HEK293T (cell line): ENCODE results near the gene ARHGEF25.

Experiments
- CTCF ChIA-PET: fragments of 350-600 bp; formaldehyde crosslinking; extraction: SDS; loops from one replicate; lab custom pipeline; 2021; ENCODE audit warnings: antibody characterized with exemption, inconsistent platforms; lab: Yijun Ruan, JAX
- POLR2A ChIA-PET: fragments of 350-600 bp; formaldehyde crosslinking; extraction: SDS; loops from one replicate; lab custom pipeline; 2020; ENCODE audit warnings: antibody characterized with exemption, inconsistent platforms; lab: Yijun Ruan, JAX
- DNase-seq: peaks from one replicate; pipeline ENCODE4 v3.0.0; 2012; ENCODE audit warnings: mixed read lengths; ENCODE audit errors: extremely low spot score
- ARNT ChIP-seq: fragments of 450-650 bp; IDR thresholded peaks from 2 replicates; pipeline ENCODE4 v1.6.1; 2017; ENCODE audit warnings: mild to moderate bottlenecking
- BHLHE40 ChIP-seq: fragments of 450-650 bp; IDR thresholded peaks from 2 replicates; pipeline ENCODE4 v1.6.1; 2016; ENCODE audit warnings: mild to moderate bottlenecking, moderate library complexity, borderline replicate concordance
- CTBP1 ChIP-seq: fragments of 450-650 bp; IDR thresholded peaks from 2 replicates; pipeline ENCODE4 v1.6.1; 2016; ENCODE audit warnings: borderline replicate concordance
- ELF4 ChIP-seq: fragments of 450-650 bp; IDR thresholded peaks from 2 replicates; pipeline ENCODE4 v1.6.1; 2017; ENCODE audit warnings: antibody characterized with exemption
- FOXA1 ChIP-seq: fragments of 450-650 bp; IDR thresholded peaks from 2 replicates; pipeline ENCODE4 v1.6.1; 2016; ENCODE audit warnings: mild to moderate bottlenecking
- FOXK2 ChIP-seq: fragments of 450-650 bp; IDR thresholded peaks from 2 replicates; pipeline ENCODE4 v1.6.1; 2016; ENCODE audit warnings: mild to moderate bottlenecking
- FOXM1 ChIP-seq: fragments of 450-650 bp; IDR thresholded peaks from 2 replicates; pipeline ENCODE4 v1.6.1; 2017; ENCODE audit warnings: mild to moderate bottlenecking, borderline replicate concordance
- HDGF ChIP-seq: fragments of 450-650 bp; IDR thresholded peaks from 2 replicates; pipeline ENCODE4 v1.6.1; 2017; ENCODE audit warnings: antibody characterized with exemption, borderline replicate concordance
- L3MBTL2 ChIP-seq: fragments of 450-650 bp; conservative IDR thresholded peaks from 2 replicates; pipeline ENCODE4 v1.6.1; 2016; ENCODE audit warnings: mild to moderate bottlenecking
- LEF1 ChIP-seq: fragments of 450-650 bp; IDR thresholded peaks from 2 replicates; pipeline ENCODE4 v1.6.1; 2017; ENCODE audit warnings: mild to moderate bottlenecking, borderline replicate concordance
- NFRKB ChIP-seq: fragments of 450-650 bp; IDR thresholded peaks from 2 replicates; pipeline ENCODE4 v1.6.1; 2016; ENCODE audit warnings: mild to moderate bottlenecking, moderate library complexity
- PKNOX1 ChIP-seq: fragments of 450-650 bp; IDR thresholded peaks from 2 replicates; pipeline ENCODE4 v1.6.1; 2016
- SP1 ChIP-seq: fragments of 450-650 bp; IDR thresholded peaks from 2 replicates; pipeline ENCODE4 v1.6.1; 2017
- SUZ12 ChIP-seq: fragments of 450-650 bp; IDR thresholded peaks from 2 replicates; pipeline ENCODE4 v1.6.1; 2016; ENCODE audit warnings: mild to moderate bottlenecking
- TARDBP ChIP-seq: fragments of 450-650 bp; IDR thresholded peaks from 2 replicates; pipeline ENCODE4 v1.6.1; 2016
- ZNF384 ChIP-seq: fragments of 450-650 bp; IDR thresholded peaks from 2 replicates; pipeline ENCODE4 v1.6.1; 2016

ARHGEF25 gene

DNA sequence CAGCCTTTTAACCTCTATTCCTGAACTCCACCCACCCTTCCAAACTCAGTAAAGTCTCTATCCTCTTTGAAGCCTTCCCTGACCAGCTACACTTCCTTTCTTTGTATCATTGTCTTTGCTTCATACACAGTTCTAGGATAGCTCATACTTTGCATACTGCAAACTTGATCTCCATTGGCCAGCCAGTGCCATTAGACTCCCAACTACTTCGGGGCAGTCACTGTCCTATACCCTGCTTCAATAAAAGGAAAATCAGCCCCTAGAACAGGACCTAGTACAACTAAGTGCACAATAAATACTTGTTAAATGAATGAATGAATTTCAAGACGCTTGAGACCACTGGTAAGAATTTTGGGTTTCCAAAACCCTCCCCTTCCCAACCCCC is 20.8 kb upstream of the ARHGEF25 start:
- no peak for TF ChIP-seq TARDBP
- no peak for TF ChIP-seq NFRKB
- TF ChIP-seq BHLHE40 = no peak
- no peak for TF ChIP-seq ELF4
- no peak for TF ChIP-seq L3MBTL2
- no peak for TF ChIP-seq FOXA1
- TF ChIP-seq HDGF = no peak
- TF ChIP-seq SP1 = no peak
- no peak for TF ChIP-seq PKNOX1
- no peak for TF ChIP-seq FOXM1
- no peak for TF ChIP-seq ARNT
- no peak for TF ChIP-seq CTBP1
- no peak for TF ChIP-seq ZNF384
- TF ChIP-seq LEF1 = no peak
- no peak for TF ChIP-seq FOXK2
- POLR2A ChIA-PET = interaction anchor here (0.8 to 4.8 kb wide), 8 partner anchors 9 to 82 kb away, joined by 3 to 41 read pairs (median 4); partner anchors contain the start of genes ARHGEF25 and DDIT3
- CTCF ChIA-PET = interaction anchor here (1.1 kb wide), 1 partner anchor 136 kb away, joined by 3 read pairs; no protein-coding TSS in a partner anchor
- DNase-seq = no peak

GRCh38 chr12:57590864-57591781 is 20.1 kb upstream of the ARHGEF25 start, which contains the start of gene PIP4K2C:
Gene PIP4K2C (plus strand): TSS chr12:57591192. CDS start chr12:57591290, 98 bp downstream.
- DNase-seq = peak; percentile 94
- peak; percentile 83 for TF ChIP-seq ELF4
- no peak for TF ChIP-seq ZNF384
- TF ChIP-seq FOXM1 = no peak
- TF ChIP-seq L3MBTL2 = peak; percentile 71
- POLR2A ChIA-PET = interaction anchor here (0.8 to 4.8 kb wide), 10 partner anchors 8 to 154 kb away, joined by 3 to 41 read pairs (median 4); partner anchors contain the start of genes ARHGEF25, DDIT3 and TSPAN31
- CTCF ChIA-PET = interaction anchor here (1.0 to 2.5 kb wide), 3 partner anchors 8 to 135 kb away, joined by 3 to 16 read pairs (median 3); no protein-coding TSS in a partner anchor

- POLR2A ChIA-PET = interaction anchor here (1.1 to 4.8 kb wide), 5 partner anchors 9 to 153 kb away, joined by 3 to 41 read pairs (median 4); partner anchors contain the start of genes ARHGEF25 and TSPAN31
- no peak for TF ChIP-seq SP1
- no peak for TF ChIP-seq TARDBP
- TF ChIP-seq LEF1 = no peak
- no peak for TF ChIP-seq ZNF384
- no peak for TF ChIP-seq FOXM1
- no peak for TF ChIP-seq FOXK2
- TF ChIP-seq PKNOX1 = no peak
- TF ChIP-seq FOXA1 = no peak
- no peak for TF ChIP-seq SUZ12
- TF ChIP-seq L3MBTL2 = no peak
- no peak for TF ChIP-seq ELF4
- no peak for TF ChIP-seq CTBP1
- no peak for TF ChIP-seq NFRKB
- DNase-seq = no peak
- CTCF ChIA-PET = interaction anchor here (0.6 to 2.5 kb wide), 3 partner anchors 9 to 20 kb away, joined by 3 to 16 read pairs (median 3); no protein-coding TSS in a partner anchor
Measured at GRCh38 chr12:57591782-57592325, 19.4 kb upstream of the ARHGEF25 start.

GRCh38 chr12:57592551-57593165 is 18.6 kb upstream of the ARHGEF25 start:
- no peak for DNase-seq
- no peak for TF ChIP-seq FOXA1
- no peak for TF ChIP-seq NFRKB
- TF ChIP-seq PKNOX1 = no peak
- TF ChIP-seq BHLHE40 = no peak
- ChIA-PET POLR2A (interaction anchor here (1.2 to 4.8 kb wide), 2 partner anchors 20 to 152 kb away, joined by 3 to 41 read pairs; partner anchors contain the start of genes ARHGEF25 and TSPAN31), CTCF (interaction anchor here (0.9 to 2.5 kb wide), 3 partner anchors 10 to 30 kb away, joined by 3 to 16 read pairs (median 4); no protein-coding TSS in a partner anchor)

DNA sequence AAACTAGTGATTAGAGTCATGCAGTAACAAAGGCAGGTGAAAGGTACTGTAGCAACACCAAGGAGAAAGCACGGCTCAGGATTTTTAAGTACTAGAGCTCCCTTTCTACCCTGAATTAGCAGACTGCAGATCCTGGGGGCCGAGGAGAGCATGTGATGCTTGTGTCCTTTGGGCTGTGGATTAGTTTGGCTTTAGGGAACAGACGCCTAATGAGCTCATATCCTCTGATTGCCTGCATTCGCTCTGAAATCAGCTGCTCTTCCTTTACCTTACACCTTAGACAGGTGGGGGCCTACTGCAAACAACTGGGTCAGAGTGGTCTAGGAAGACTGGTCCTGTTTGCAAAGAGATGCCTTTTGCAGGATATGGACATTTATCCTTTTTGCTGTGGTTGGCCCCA is 18.0 kb upstream of the ARHGEF25 start:
- no peak for DNase-seq
- TF ChIP-seq SP1 (no peak), TARDBP (no peak)
- ChIA-PET CTCF (interaction anchor here (0.9 to 2.5 kb wide), 3 partner anchors 10 to 29 kb away, joined by 3 to 16 read pairs (median 4); no protein-coding TSS in a partner anchor), POLR2A (interaction anchor here (4.8 kb wide), 1 partner anchor 20 kb away, joined by 41 read pairs; the partner anchor contains the start of gene ARHGEF25)
